ENCODE measurements around the gene SLC6A5.
"Not testable (repeated sequence)": the region's sequence is repeated elsewhere in the genome, so short reads cannot be mapped to it uniquely, and the experiment has no call there.

The SLC6A5 gene

DNA sequence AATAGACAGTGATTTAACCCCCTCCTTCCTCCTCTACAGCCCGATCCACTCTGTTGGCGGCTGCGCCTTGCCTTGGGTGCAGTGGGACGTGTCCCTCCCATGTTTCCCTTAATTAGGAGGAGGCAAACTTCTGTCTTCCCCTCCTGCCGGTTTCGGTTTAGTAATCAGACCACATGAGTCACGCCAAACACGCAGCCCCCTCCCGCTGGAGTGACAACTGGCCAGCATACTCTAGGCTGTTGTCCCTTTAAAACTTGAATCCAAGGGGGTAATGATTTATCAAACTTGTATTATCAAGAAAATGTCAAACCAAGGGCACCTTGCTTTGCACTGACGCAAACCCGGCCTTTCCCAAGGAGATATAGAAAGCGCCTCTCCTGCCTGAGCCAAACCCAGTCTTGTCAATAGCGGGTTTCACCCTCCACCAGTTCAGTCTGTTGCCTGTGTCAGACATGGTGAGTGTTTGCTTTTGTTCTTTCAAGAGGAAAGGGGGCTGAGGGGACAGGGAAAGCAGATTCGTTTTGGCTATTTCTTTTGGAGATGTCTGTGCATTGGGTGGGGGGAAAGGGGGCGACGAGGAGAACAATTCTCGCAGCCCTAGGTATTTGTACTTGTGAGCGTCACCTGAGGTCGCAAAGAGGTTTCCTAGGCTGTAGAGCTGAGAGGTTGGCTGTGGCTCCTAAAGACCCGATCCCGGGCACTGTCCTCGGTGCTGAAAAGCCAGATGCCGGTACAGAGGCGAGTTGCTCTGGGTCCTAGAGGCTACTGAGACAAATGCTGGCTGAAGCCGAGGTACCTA lies at the start of gene SLC6A5:
Gene SLC6A5, plus strand, starts transcription at position 388 of the 799 bp plus-strand sequence. Its CDS starts 65 bp downstream, at position 453.
- TF ChIP-seq, protein P1, sequence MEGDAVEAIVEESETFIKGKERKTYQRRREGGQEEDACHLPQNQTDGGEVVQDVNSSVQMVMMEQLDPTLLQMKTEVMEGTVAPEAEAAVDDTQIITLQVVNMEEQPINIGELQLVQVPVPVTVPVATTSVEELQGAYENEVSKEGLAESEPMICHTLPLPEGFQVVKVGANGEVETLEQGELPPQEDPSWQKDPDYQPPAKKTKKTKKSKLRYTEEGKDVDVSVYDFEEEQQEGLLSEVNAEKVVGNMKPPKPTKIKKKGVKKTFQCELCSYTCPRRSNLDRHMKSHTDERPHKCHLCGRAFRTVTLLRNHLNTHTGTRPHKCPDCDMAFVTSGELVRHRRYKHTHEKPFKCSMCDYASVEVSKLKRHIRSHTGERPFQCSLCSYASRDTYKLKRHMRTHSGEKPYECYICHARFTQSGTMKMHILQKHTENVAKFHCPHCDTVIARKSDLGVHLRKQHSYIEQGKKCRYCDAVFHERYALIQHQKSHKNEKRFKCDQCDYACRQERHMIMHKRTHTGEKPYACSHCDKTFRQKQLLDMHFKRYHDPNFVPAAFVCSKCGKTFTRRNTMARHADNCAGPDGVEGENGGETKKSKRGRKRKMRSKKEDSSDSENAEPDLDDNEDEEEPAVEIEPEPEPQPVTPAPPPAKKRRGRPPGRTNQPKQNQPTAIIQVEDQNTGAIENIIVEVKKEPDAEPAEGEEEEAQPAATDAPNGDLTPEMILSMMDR (IDR thresholded peaks at IDR 0.05; ENCODE audit: unreplicated experiment in 3 of 3): no peak
- Mint-ChIP-seq H3K36me3 (ENCODE audit: low read depth) (no peaks in the 10 kb centered on the region), H3K27ac (no peak within 1 kb of the TSS), H3K4me3 (peak within 1 kb of the TSS in 1 of 3 experiments; percentile 2), H3K27me3 (ENCODE audit: low read depth) (peaks cover 96% of the 10 kb centered on the region), H3K9me3 (no peaks in the 10 kb centered on the region), H3K4me1 (no peaks in the 10 kb centered on the region)

DNA sequence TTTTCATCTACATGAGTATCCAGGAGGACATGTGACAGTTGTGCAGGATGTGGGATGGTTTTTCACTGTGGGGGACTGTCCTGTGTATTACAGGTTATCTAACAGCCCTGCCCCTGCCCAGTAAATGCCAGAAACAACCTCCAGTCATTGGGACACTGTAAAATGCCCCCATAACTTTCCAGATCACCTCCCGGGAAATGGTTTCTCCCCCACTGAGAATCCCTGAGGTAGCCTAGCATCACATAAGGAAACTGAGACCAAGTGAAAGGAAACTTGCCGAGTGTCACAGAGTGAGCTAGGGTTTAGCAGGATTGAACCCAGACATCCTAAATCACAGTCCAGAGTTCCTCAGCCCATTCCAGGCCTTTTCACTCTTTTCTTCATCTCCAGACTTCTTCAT lies 48.3 kb upstream of the SLC6A5 start:
- H3K36me3 Mint-ChIP-seq (ENCODE audit: low read depth): no peaks in the 10 kb centered on the region
- peaks cover 4% of the 10 kb centered on the region for H3K27me3 Mint-ChIP-seq (ENCODE audit: low read depth)
- H3K4me3 Mint-ChIP-seq: no peak overlapping the region
- H3K4me1 Mint-ChIP-seq: no peaks in the 10 kb centered on the region
- peaks cover 3% of the 10 kb centered on the region for H3K9me3 Mint-ChIP-seq
- TF ChIP-seq, protein P1 (IDR thresholded peaks at IDR 0.05; ENCODE audit: unreplicated experiment in 3 of 3): no peak
- no peak overlapping the region for H3K27ac Mint-ChIP-seq

DNA sequence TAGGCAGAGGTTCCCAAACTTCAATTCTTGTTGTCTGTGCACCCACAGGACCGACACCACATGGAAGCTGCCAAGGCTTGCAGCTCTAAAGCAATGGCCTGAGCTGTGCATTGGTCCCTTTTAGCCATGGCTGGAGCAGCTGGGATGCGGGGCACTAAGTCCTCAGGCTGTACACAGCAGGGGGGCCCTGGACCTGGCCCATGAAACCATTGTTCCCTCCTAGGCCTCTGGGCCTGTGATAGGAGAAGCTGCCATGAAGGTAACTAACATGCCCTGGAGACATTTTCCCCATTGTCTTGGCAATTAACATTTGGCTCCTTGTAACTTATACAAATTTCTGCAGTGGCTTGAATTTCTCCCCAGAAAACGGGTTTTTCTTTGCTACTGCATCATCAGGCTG lies 43.6 kb upstream of the SLC6A5 start:
- H3K4me1 Mint-ChIP-seq: no peaks in the 10 kb centered on the region
- TF ChIP-seq, protein P1 (IDR thresholded peaks at IDR 0.05; ENCODE audit: unreplicated experiment in 3 of 3): no peak

DNA sequence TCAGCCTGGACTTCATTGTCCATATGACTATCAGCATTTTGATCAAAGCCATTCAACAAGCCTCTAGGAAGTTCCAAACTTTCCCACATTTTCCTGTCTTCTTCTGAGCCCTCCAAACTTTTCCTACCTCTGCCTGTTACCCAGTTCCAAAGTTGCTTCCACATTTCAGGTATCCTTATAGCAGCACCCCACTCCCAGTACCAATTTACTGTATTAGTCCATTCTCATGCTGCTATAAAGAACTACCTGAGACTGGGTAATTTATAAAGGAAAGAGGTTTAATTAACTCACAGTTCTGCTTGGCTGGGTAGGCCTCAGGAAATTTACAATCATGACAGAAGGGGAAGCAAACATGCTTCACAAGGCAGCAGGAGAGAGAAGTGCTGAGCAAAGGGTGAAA lies 43.0 kb upstream of the SLC6A5 start:
- not testable (repeated sequence) for H3K36me3 Mint-ChIP-seq (ENCODE audit: low read depth); H3K27me3 Mint-ChIP-seq (ENCODE audit: low read depth); H3K27ac Mint-ChIP-seq; H3K4me1 Mint-ChIP-seq; H3K4me3 Mint-ChIP-seq; H3K9me3 Mint-ChIP-seq

More for the DNA sequence above, 43.6 kb upstream of the SLC6A5 start:
- peaks cover 4% of the 10 kb centered on the region for H3K27me3 Mint-ChIP-seq (ENCODE audit: low read depth)
- H3K36me3 Mint-ChIP-seq (ENCODE audit: low read depth): no peaks in the 10 kb centered on the region
- H3K4me3 Mint-ChIP-seq: no peak overlapping the region
- H3K27ac Mint-ChIP-seq: no peak overlapping the region
- peaks cover 8% of the 10 kb centered on the region for H3K9me3 Mint-ChIP-seq

DNA sequence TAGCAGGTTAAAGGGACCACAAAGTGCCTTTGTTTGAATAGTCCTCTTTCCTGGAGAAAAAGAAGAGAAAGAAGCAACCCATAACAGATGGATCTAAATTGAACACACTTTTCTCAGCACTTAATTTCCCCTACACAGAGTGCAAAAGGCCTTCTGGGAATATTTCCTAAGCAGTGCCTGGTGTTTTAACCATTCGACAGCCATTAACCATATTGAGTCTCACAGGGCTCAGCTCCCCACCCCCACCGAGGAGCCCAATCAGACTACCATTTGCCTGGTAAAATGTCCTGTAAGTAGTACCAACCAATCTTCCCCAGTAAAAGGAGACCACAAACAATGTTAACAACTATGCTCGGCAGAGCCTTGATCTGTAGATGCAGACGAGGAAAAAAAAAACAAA lies 40.7 kb upstream of the SLC6A5 start:
- H3K27me3 Mint-ChIP-seq (ENCODE audit: low read depth): no peaks in the 10 kb centered on the region

DNA sequence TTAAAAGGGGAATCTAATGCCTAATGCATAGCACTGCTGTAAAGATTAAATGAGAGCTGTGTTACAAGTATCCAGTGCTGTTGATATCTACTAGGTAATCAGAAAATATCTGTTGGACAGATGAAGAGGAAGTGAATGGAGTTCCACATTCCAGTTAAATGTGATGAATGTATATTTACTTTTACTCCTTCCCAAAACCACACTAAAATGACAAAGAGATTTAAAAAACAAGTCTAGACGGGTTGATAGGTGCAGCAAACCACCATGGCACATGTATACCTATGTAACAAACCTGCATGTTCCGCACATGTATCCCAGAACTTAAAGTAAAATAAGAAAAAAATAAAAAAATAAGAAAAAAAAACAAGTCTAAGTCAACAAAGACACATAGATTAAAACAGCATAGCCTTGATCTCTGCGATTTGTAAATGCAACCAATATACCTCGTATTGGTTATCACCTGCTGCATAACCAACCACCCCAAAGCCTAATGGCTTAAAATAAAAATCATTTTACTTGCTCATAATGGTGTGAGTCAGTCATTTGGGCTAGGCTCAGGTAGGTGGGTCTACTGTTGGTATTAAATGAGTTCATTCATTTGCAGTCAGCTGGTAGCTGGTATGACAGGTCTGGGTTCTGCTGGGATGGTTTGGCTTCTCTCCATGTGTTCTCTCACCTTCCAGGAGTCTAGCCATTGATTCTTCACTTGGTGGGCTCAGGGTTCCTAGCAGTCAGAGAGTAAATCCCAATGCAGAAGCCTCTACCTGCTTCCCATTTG lies 39.7 kb upstream of the SLC6A5 start:
- no peaks in the 10 kb centered on the region for H3K4me1 Mint-ChIP-seq
- peaks cover 6% of the 10 kb centered on the region for H3K9me3 Mint-ChIP-seq
- H3K27me3 Mint-ChIP-seq (ENCODE audit: low read depth): no peaks in the 10 kb centered on the region
- H3K36me3 Mint-ChIP-seq (ENCODE audit: low read depth): no peaks in the 10 kb centered on the region
- TF ChIP-seq, protein P1 (IDR thresholded peaks at IDR 0.05; ENCODE audit: unreplicated experiment in 3 of 3): no peak
- no peak overlapping the region for H3K27ac Mint-ChIP-seq
- H3K4me3 Mint-ChIP-seq: no peak overlapping the region

More for the DNA sequence above, 40.7 kb upstream of the SLC6A5 start:
- no peak overlapping the region for H3K4me3 Mint-ChIP-seq
- H3K36me3 Mint-ChIP-seq (ENCODE audit: low read depth): no peaks in the 10 kb centered on the region
- no peak overlapping the region for H3K27ac Mint-ChIP-seq
- TF ChIP-seq, protein P1 (IDR thresholded peaks at IDR 0.05; ENCODE audit: unreplicated experiment in 3 of 3): no peak
- no peaks in the 10 kb centered on the region for H3K4me1 Mint-ChIP-seq
- H3K9me3 Mint-ChIP-seq: peaks cover 6% of the 10 kb centered on the region
